GM03348 (cell line): Measurements from ENCODE around the gene SCN3B.
A peak's percentile ranks its signal among the peaks of the same experiment; 100 is the strongest.
"Not testable (repeated sequence)": the region's sequence is repeated elsewhere in the genome, so short reads cannot be mapped to it uniquely, and the experiment has no call there.

Experiments used
- DNase-seq: peaks from one replicate; pipeline ENCODE4 v3.0.0; 2012; ENCODE audit warnings: low spot score

The SCN3B gene

DNA sequence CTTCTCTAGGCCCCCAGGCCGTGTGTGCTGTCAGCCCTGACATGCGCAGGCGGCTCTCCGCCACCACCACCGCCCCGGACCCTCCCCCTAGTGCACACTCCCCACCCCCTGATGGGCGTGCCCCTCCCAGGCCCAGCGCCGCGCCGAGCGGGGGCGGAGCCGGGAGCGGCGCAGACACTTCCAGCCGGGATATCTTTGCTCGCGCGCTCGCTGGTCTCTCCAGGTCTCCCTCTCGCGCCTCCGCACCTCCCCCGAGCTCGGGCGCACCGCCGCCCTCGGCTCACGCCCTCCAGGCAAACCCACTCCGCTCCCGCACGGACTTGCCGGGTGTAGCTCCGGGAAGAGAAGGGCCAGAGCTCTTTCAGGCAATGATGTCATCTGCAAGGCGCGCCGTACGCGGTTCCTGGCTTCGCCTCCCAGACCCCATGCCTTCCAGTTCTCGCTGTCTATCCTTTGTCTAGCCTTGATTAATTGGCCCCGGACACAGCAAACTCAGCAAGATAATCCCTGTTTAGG is at the start of gene SCN3B:
TSS of gene SCN3B (minus strand) at position 59 of the 516 bp plus-strand sequence. CDS start 823 bp downstream, outside the sequence.
- DNase-seq: peak; percentile 85

DNA sequence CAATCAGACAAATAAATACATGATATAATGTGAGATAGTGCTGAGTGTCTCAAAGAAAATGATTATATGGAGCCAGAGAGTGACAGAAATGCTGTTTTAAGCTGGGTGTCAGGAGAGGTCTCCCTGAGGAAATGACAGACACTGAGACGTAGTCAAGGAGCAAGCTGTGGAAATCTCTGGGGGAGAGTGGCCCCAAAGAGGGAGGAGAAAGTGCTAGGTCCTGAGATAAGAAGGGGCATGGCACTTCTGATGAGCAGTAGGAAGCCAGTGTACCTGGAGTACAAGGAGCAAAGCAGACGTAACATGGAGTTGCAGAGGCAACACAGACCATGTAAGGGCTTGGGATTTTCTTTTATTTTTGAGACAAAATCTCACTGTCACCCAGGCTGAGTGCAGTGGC is 48.3 kb upstream of the SCN3B start:
- no peak for DNase-seq

- DNase-seq: no peak
Measured at GRCh38 chr11:123702139-123702538, 47.7 kb upstream of the SCN3B start.

DNA sequence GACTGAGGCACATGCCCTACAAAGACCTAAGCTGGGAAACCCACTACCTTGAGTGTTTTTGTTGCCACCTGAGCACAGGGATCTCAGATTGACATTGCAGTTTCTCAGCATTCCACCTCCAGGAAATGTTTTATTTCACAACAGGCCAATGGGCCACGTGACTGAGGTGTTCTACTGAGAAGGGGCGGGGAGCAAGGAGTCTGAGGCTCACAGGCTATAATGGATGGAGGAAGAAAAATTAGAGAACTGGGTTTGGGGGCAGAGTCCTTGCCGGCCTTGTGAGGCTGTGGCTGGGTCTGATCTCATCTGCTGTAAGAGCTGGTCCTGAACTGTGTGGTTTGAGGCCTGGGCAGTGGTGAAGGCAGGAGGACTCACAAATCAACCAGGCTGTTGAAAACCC is 46.3 kb upstream of the SCN3B start:
- DNase-seq: no peak

- no peak for DNase-seq
Measured at GRCh38 chr11:123698546-123699127, 44.2 kb upstream of the SCN3B start.

GRCh38 chr11:123696183-123696582 is 41.8 kb upstream of the SCN3B start:
- no peak for DNase-seq

- DNase-seq: no peak
Measured at GRCh38 chr11:123695231-123695630, 40.8 kb upstream of the SCN3B start.

DNA sequence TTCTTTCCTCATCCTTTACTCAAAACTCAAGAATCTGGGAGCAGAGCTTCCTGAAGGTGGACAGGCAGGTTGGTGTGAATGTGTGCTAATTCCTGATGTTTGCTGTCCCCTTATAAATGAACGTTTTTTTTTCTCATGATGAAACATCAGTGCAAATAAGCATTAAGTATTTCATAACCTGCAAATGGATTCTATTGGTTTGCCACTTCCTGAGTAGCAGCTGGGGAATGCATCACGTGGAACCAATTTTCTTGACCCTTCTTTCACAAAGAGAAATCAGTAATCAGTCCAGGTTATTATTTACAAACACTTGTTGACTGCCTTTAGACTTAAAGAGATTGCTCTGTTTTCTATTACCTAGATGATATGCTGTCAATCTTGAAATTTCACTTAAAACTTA is 40.1 kb upstream of the SCN3B start:
- peak; percentile 28 for DNase-seq

DNA sequence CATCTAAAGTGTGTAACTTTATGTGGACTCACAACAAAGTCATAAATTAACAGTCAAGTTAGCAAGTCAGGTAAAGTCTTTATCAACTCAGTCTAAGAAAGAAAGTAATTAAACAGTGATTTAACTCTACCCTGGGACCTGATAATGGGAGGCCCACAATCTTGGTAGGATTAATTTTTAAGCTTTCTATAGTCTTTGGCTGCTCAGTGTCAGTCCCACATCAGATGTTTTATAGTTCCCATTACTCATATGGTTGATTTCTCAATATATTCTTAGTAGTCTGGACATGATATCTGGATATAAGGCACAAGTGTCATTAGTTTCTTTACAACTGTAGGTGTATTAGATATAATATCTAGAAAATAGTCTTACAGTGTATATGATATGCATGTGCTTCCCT is 38.5 kb upstream of the SCN3B start:
- DNase-seq: no peak

- DNase-seq: peak; percentile 63
Measured at GRCh38 chr11:123690485-123690884, 36.1 kb upstream of the SCN3B start.

GRCh38 chr11:123684601-123685000 is 30.2 kb upstream of the SCN3B start:
- no peak for DNase-seq

DNA sequence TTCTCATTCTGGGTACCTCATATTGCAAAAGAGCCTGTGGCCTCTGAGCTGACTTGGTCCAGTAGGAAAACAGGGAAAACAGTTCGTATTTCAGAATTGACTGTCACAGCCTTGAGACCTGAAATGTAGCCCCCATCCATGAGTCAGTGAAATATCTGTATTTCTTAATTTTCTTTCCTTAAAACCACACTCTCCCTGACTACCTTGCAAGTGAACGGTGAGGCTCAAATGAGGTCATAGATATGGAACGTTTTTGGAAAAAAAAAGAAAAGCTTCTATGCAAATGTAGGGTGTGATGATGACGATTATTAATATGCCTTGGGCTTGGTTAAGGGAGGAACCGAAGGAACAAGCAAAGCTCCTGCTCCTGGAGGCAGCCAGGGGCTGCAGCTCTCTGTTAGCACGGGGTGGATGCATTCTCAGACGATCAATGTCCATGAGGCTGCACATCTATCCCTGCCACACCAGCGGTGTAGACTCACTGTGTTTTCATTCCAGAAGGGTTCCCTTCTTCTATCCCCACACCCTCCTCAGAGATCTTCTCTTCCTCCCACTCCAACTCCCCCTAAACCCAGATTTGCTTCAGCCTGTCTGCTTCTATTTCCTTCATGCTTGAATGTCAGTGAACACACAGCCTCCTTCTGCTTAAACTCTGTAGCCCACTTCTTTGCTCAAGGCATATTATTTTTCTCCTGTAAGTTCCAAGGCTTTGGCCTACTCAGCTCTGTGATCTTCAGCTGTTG is 29.2 kb upstream of the SCN3B start:
- no peak for DNase-seq

- no peak for DNase-seq
Measured at GRCh38 chr11:123682696-123683410, 28.4 kb upstream of the SCN3B start.

- no peak for DNase-seq
Measured at GRCh38 chr11:123681030-123681429, 26.6 kb upstream of the SCN3B start.

- no peak for DNase-seq
Measured at GRCh38 chr11:123678246-123678645, 23.8 kb upstream of the SCN3B start.

DNA sequence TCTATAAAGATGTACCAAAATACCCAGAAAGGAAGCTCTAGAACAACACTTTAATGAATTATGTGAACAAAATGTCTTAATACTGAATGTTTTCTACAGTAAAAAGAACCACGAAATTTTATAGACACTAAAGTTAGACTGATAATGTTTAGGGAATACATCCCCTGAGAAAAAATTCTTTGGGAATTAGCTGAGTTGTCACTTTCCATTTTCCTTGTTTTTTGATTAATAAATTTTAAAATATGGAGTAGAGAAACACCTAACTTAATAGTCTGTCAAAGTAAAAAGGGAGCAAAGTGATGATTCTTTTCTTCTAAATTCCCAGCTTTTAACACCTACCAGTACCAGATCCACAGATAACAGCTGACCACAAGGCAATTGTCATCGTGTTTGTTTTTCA is 23.1 kb upstream of the SCN3B start:
- no peak for DNase-seq

GRCh38 chr11:123674297-123674696 is 19.9 kb upstream of the SCN3B start:
- no peak for DNase-seq

DNA sequence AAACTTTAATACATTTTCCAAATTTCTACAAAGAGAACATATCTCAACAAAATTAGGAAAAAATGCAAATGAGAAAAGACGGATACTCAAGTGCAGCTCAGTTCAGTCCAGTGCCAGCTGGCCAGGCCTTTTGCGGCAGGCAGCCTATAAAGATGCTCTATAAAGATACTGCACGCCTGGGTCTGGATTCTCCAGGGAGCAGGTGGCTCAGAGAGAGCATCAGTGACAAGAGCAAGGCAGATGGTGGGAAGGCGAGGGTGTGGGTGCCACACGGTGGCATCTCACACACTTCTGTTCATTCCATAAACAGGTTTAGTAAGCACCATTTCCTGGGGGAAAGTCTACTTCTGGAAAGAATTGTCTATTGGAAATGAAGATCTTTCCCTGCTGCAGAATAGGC is 18.1 kb upstream of the SCN3B start:
- no peak for DNase-seq

DNA sequence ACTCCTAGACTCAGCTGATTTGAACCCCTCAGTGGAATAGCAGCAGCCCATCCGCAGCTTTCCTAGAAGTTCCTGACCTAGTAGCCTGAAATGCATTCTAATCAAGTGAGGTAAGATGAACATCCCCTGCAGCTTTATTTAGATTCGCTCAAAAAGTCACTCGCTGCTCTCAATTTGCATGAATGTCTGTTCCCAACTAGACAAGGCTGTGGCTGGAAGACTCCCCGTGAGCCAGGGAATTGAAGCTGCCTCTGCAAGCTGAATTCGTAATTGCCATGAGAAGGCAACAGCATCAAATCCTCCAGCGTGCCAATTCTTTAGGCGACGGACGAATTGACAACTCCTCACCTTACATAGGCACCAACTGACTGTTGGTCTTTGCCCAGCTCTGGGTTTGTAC is 17.1 kb upstream of the SCN3B start:
- no peak for DNase-seq

GRCh38 chr11:123670081-123670480 is 15.7 kb upstream of the SCN3B start:
- DNase-seq: no peak

DNA sequence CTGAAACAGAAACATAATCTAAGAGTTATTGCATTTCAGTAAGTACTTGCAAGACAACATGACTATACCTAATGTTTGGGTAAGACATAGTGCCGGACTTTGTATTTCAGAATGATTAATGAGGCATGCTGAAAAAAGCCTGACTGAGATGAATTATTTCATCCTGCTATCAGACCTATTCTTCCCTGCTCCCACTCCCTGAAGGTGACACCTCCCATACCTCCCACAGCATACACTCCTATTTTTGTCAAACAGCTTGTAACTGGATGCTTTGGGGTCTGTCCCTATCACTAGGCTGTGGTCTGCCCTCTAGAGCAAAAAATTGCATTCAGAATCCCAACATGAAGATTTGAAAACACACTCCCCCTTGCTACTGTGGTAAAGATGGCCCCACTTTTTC is 10.9 kb upstream of the SCN3B start:
- DNase-seq: no peak

DNA sequence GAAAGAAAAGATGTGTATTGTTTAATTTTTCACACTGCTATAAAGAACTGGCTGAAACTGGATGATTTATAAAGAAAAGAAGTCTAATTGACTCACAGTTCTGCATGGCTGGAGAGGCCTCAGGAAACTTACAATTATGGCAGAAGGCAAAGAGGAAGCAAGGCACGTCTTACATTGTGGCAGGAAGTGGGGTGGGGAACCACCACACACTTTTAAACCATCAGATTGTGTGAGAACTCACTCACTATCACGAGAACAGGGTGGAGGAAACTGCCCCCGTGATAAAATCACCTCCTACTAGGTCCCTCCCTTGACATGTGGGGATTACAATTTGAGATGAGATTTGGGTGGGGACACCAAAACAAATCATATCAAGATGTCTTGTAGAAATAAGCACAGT is 5.5 kb upstream of the SCN3B start:
- DNase-seq: not testable (repeated sequence)

DNA sequence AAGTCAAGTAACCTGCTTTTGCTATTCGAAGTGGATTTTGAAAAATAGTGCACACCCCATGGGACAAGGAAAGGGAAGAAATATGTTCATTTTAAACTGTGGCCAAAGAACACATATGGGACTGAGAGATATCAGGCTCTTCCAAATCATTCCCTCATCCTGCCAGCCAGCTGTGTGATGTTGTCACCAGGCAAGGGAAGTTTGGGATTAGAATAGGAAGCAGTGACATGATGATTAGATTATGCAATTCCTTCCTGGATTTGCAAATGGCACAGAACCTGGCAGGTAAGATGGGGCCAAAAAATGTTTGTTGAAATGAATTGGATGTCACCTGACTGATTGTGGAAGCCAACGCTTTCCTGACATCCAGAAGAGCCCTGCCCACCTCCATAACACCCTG is 4.9 kb upstream of the SCN3B start:
- DNase-seq: no peak
